HEK293 (cell line): ENCODE measurements around the gene WDR12.

Experiments used
- CTCF ChIA-PET: fragments of 350-600 bp; formaldehyde crosslinking; extraction: SDS; loops from one replicate; lab custom pipeline; 2021; ENCODE audit warnings: antibody characterized with exemption; lab: Yijun Ruan, JAX
- POLR2A ChIA-PET: fragments of 300-600 bp; formaldehyde crosslinking; extraction: SDS; loops from one replicate; lab custom pipeline; 2020; ENCODE audit warnings: antibody characterized with exemption, inconsistent platforms; lab: Yijun Ruan, JAX
- H3K27ac ChIP-seq: fragments of 200-500 bp; sonication (Bioruptor generic); 2 replicates; pipeline ENCODE4 v1.5.1; 2014; ENCODE audit warnings: low read depth, low read length, control low read depth, inconsistent platforms; ENCODE audit errors: extremely low read depth
- H3K36me3 ChIP-seq, 2 experiments: fragments of 200-500 bp in 1 of 2; sonication (Bioruptor generic) in 1 of 2; 1 replicate in 1 of 2; 2 replicates in 1 of 2; pipeline ENCODE4 v1.5.1; 2014 to 2017; ENCODE audit warnings: inconsistent platforms in 2 of 2, low read length in 2 of 2; ENCODE audit not compliant: control insufficient read depth in 2 of 2, insufficient read depth in 1 of 2
- H3K4me1 ChIP-seq: fragments of 200-500 bp; sonication (Bioruptor generic); 2 replicates; pipeline ENCODE4 v1.5.1; 2014; ENCODE audit warnings: mild to moderate bottlenecking, low read length, inconsistent platforms; ENCODE audit not compliant: control insufficient read depth, insufficient read depth
- H3K4me3 ChIP-seq: 2 replicates; pipeline ENCODE4 v1.5.1; 2011; ENCODE audit warnings: low read depth, mild to moderate bottlenecking, control low read depth, low read length, moderate library complexity
- H3K9me3 ChIP-seq: fragments of 200-500 bp; sonication (Bioruptor generic); 2 replicates; pipeline ENCODE4 v1.5.1; 2014; ENCODE audit warnings: low read depth, low read length, inconsistent platforms; ENCODE audit not compliant: control insufficient read depth, insufficient read depth
- GLI4 ChIP-seq: fragments of 450-650 bp; formaldehyde crosslinking; IDR thresholded peaks from 2 replicates; pipeline ENCODE4 v1.5.1; 2016; ENCODE audit warnings: missing biosample characterization, missing genetic modification characterization
- RBAK ChIP-seq: fragments of 450-650 bp; formaldehyde crosslinking; IDR thresholded peaks from 2 replicates; pipeline ENCODE4 v1.5.1; 2016; ENCODE audit warnings: missing biosample characterization, missing genetic modification characterization
- ZBTB26 ChIP-seq: fragments of 450-650 bp; formaldehyde crosslinking; optimal IDR thresholded peaks from 2 replicates; pipeline ENCODE3; 2016; ENCODE audit warnings: missing biosample characterization, mild to moderate bottlenecking, missing genetic modification characterization
- ZBTB7A ChIP-seq: fragments of 450-650 bp; formaldehyde crosslinking; IDR thresholded peaks from 2 replicates; pipeline ENCODE4 v1.5.1; 2016; ENCODE audit warnings: low read depth, missing biosample characterization, missing genetic modification characterization
- ZFP69B ChIP-seq: fragments of 450-650 bp; formaldehyde crosslinking; IDR thresholded peaks from 2 replicates; pipeline ENCODE4 v1.5.1; 2016; ENCODE audit warnings: missing biosample characterization, missing genetic modification characterization
- ZNF121 ChIP-seq: fragments of 450-650 bp; formaldehyde crosslinking; IDR thresholded peaks from 2 replicates; pipeline ENCODE4 v1.5.1; 2016; ENCODE audit warnings: missing biosample characterization, missing genetic modification characterization
- ZNF132 ChIP-seq: fragments of 450-650 bp; formaldehyde crosslinking; IDR thresholded peaks from 2 replicates; pipeline ENCODE4 v1.5.1; 2017; ENCODE audit warnings: missing biosample characterization, missing genetic modification characterization, borderline replicate concordance
- ZNF138 ChIP-seq: fragments of 450-650 bp; formaldehyde crosslinking; IDR thresholded peaks from 2 replicates; pipeline ENCODE4 v1.5.1; 2016; ENCODE audit warnings: missing biosample characterization, missing genetic modification characterization, borderline replicate concordance
- ZNF239 ChIP-seq: fragments of 450-650 bp; formaldehyde crosslinking; IDR thresholded peaks from 2 replicates; pipeline ENCODE4 v1.5.1; 2016; ENCODE audit warnings: missing biosample characterization, missing genetic modification characterization
- ZNF514 ChIP-seq: fragments of 450-650 bp; formaldehyde crosslinking; IDR thresholded peaks from 2 replicates; pipeline ENCODE4 v1.5.1; 2016; ENCODE audit warnings: missing biosample characterization, missing genetic modification characterization
- ZNF571 ChIP-seq: fragments of 450-650 bp; formaldehyde crosslinking; IDR thresholded peaks from 2 replicates; pipeline ENCODE4 v1.5.0; 2017; ENCODE audit warnings: missing biosample characterization, missing genetic modification characterization
- ZNF792 ChIP-seq: fragments of 450-650 bp; formaldehyde crosslinking; IDR thresholded peaks from 2 replicates; pipeline ENCODE4 v1.5.1; 2016; ENCODE audit warnings: missing biosample characterization, missing genetic modification characterization
- TF ChIP-seq, protein P1 (sequence below): fragments of 450-650 bp; formaldehyde crosslinking; IDR thresholded peaks from 2 replicates; pipeline ENCODE4 v1.5.1; 2016; ENCODE audit warnings: missing biosample characterization, missing genetic modification characterization, borderline replicate concordance
- TF ChIP-seq, protein P2 (sequence below): fragments of 450-650 bp; IDR thresholded peaks from 2 replicates; pipeline ENCODE4 v1.5.1; 2018; ENCODE audit warnings: missing biosample characterization, mild to moderate bottlenecking, missing genetic modification characterization
- TF ChIP-seq, protein P3 (sequence below): fragments of 450-650 bp; formaldehyde crosslinking; IDR thresholded peaks from 2 replicates; pipeline ENCODE4 v1.5.1; 2016; ENCODE audit warnings: missing biosample characterization, missing genetic modification characterization, borderline replicate concordance

WDR12 gene

DNA sequence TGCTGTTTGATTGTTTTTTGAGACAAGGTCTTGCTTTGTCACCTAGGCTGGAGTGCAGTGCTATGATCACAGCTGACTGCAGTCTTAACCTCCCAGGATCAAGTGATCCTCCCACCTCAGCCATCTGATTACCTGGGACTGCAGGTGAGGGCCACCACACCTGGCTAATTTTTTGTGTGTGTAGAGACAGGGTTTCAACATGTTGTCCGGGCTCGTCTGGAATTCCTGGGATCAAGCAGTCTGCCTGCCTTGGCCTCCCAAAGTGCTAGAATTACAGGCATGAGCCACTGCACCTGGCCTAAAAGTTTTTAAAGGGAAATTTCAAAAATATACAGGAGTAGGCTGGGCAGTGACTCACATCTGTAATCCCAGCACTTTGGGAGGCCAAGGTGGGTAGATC, 23.0 kb upstream of the WDR12 start (continued):
- TF ChIP-seq ZNF571 (tag by site-specific recombination) (no peak), ZNF132 (tag by site-specific recombination) (no peak), ZNF514 (tag by site-specific recombination) (no peak), ZFP69B (no peak)
- TF ChIP-seq, protein P1, sequence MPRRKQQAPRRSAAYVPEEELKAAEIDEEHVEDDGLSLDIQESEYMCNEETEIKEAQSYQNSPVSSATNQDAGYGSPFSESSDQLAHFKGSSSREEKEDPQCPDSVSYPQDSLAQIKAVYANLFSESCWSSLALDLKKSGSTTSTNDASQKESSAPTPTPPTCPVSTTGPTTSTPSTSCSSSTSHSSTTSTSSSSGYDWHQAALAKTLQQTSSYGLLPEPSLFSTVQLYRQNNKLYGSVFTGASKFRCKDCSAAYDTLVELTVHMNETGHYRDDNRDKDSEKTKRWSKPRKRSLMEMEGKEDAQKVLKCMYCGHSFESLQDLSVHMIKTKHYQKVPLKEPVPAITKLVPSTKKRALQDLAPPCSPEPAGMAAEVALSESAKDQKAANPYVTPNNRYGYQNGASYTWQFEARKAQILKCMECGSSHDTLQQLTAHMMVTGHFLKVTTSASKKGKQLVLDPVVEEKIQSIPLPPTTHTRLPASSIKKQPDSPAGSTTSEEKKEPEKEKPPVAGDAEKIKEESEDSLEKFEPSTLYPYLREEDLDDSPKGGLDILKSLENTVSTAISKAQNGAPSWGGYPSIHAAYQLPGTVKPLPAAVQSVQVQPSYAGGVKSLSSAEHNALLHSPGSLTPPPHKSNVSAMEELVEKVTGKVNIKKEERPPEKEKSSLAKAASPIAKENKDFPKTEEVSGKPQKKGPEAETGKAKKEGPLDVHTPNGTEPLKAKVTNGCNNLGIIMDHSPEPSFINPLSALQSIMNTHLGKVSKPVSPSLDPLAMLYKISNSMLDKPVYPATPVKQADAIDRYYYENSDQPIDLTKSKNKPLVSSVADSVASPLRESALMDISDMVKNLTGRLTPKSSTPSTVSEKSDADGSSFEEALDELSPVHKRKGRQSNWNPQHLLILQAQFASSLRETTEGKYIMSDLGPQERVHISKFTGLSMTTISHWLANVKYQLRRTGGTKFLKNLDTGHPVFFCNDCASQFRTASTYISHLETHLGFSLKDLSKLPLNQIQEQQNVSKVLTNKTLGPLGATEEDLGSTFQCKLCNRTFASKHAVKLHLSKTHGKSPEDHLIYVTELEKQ (tag by site-specific recombination): no peak
- TF ChIP-seq, all 188 proteins: peak for 0

DNA sequence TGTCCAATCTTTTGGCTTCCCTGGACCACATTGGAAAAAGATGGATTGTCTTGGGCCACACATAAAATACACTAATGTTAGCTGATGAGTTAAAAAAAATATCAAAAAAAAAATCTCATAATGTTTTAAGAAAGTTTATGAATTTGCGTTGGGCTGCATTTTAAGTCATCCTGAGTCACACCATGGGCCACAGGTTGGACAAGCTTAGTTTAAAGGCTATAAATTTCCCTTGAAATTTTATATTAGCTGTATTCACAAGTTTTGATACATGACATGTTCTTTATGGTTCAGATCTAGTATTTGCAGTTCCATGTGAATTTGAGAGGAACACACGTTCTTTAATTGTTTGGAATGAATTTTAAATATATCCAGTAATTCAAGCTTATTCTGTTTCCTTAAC, 22.5 kb upstream of the WDR12 start:
- ChIA-PET CTCF (interaction anchor here (0.6 to 0.7 kb wide), 2 partner anchors 175 to 274 kb away, joined by 3 to 5 read pairs; no protein-coding TSS in a partner anchor), POLR2A (no interaction called here)
- Histone ChIP-seq H3K27ac (no peak overlapping the region), H3K4me3 (no peak overlapping the region), H3K36me3 (peaks cover 0 to 7% of the 10 kb centered on the region in 2 experiments; a peak in 1 of 3 replicates), H3K4me1 (no peaks in the 10 kb centered on the region), H3K9me3 (no peaks in the 10 kb centered on the region)
- TF ChIP-seq ZNF138 (no peak), ZNF239 (tag by site-specific recombination) (no peak), ZNF121 (tag by site-specific recombination) (no peak), ZBTB7A (tag by site-specific recombination) (no peak), ZBTB26 (tag by site-specific recombination) (no peak), GLI4 (tag by site-specific recombination) (no peak), ZNF792 (tag by site-specific recombination) (no peak), RBAK (tag by site-specific recombination) (no peak)
- TF ChIP-seq, protein P2, sequence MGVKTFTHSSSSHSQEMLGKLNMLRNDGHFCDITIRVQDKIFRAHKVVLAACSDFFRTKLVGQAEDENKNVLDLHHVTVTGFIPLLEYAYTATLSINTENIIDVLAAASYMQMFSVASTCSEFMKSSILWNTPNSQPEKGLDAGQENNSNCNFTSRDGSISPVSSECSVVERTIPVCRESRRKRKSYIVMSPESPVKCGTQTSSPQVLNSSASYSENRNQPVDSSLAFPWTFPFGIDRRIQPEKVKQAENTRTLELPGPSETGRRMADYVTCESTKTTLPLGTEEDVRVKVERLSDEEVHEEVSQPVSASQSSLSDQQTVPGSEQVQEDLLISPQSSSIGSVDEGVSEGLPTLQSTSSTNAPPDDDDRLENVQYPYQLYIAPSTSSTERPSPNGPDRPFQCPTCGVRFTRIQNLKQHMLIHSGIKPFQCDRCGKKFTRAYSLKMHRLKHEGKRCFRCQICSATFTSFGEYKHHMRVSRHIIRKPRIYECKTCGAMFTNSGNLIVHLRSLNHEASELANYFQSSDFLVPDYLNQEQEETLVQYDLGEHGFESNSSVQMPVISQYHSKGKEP: no peak
- TF ChIP-seq, protein P3, sequence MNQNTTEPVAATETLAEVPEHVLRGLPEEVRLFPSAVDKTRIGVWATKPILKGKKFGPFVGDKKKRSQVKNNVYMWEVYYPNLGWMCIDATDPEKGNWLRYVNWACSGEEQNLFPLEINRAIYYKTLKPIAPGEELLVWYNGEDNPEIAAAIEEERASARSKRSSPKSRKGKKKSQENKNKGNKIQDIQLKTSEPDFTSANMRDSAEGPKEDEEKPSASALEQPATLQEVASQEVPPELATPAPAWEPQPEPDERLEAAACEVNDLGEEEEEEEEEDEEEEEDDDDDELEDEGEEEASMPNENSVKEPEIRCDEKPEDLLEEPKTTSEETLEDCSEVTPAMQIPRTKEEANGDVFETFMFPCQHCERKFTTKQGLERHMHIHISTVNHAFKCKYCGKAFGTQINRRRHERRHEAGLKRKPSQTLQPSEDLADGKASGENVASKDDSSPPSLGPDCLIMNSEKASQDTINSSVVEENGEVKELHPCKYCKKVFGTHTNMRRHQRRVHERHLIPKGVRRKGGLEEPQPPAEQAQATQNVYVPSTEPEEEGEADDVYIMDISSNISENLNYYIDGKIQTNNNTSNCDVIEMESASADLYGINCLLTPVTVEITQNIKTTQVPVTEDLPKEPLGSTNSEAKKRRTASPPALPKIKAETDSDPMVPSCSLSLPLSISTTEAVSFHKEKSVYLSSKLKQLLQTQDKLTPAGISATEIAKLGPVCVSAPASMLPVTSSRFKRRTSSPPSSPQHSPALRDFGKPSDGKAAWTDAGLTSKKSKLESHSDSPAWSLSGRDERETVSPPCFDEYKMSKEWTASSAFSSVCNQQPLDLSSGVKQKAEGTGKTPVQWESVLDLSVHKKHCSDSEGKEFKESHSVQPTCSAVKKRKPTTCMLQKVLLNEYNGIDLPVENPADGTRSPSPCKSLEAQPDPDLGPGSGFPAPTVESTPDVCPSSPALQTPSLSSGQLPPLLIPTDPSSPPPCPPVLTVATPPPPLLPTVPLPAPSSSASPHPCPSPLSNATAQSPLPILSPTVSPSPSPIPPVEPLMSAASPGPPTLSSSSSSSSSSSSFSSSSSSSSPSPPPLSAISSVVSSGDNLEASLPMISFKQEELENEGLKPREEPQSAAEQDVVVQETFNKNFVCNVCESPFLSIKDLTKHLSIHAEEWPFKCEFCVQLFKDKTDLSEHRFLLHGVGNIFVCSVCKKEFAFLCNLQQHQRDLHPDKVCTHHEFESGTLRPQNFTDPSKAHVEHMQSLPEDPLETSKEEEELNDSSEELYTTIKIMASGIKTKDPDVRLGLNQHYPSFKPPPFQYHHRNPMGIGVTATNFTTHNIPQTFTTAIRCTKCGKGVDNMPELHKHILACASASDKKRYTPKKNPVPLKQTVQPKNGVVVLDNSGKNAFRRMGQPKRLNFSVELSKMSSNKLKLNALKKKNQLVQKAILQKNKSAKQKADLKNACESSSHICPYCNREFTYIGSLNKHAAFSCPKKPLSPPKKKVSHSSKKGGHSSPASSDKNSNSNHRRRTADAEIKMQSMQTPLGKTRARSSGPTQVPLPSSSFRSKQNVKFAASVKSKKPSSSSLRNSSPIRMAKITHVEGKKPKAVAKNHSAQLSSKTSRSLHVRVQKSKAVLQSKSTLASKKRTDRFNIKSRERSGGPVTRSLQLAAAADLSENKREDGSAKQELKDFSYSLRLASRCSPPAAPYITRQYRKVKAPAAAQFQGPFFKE (tag by site-specific recombination): no peak
